Neural crest cell (in vitro differentiated cells): ENCODE data around the gene CD38. TPM values are rescaled to one million over a fixed set of nuclear protein-coding genes. Genes with fewer than 3 reads are reported as not detected.

Experiments used
- DNase-seq: peaks from one replicate; pipeline ENCODE4 v3.0.0; 2021; ENCODE audit warnings: low read depth, mixed read lengths, low spot score
- H3K27ac Mint-ChIP-seq: one replicate; pipeline ENCODE4 v1.8.0; 2021; ENCODE audit warnings: mild to moderate bottlenecking, mixed read lengths; ENCODE audit not compliant: unreplicated experiment
- H3K27me3 Mint-ChIP-seq: 2 replicates; pipeline ENCODE4 v1.8.0; 2021; ENCODE audit warnings: low read depth, mild to moderate bottlenecking, mixed read lengths
- H3K36me3 Mint-ChIP-seq: 2 replicates; pipeline ENCODE4 v1.8.0; 2021; ENCODE audit warnings: low read depth, mild to moderate bottlenecking, mixed read lengths
- H3K4me1 Mint-ChIP-seq: 2 replicates; pipeline ENCODE4 v1.8.0; 2021; ENCODE audit warnings: mixed read lengths
- H3K4me3 Mint-ChIP-seq: one replicate; pipeline ENCODE4 v1.8.0; 2021; ENCODE audit warnings: mild to moderate bottlenecking, mixed read lengths
- H3K9me3 Mint-ChIP-seq: 2 replicates; pipeline ENCODE4 v1.8.0; 2021; ENCODE audit warnings: mixed read lengths
- CTCF ChIP-seq: fragments of 200-600 bp; sonication (generic); conservative IDR thresholded peaks from 2 replicates; pipeline ENCODE4 v1.5.0; 2021; ENCODE audit warnings: antibody characterized with exemption, mild to moderate bottlenecking
- total RNA-seq: library from RNA; stranded (reverse); gene quantifications from 2 replicates; pipeline ENCODE4 v1.2.1, GENCODE V29; 2021

Gene CD38
- total RNA-seq, 1 donor from 2014 or later, result 0.05 TPM

GRCh38 chr4:15897577-15897976 lies 119.4 kb downstream of the CD38 start:
- peaks cover 10% of the 10 kb centered on the region for H3K4me1 Mint-ChIP-seq
- H3K9me3 Mint-ChIP-seq, result peaks cover 10% of the 10 kb centered on the region
- no peak overlapping the region for H3K4me3 Mint-ChIP-seq
- no peak overlapping the region for H3K27ac Mint-ChIP-seq
- no peak for DNase-seq
- H3K27me3 Mint-ChIP-seq, result no peaks in the 10 kb centered on the region
- no peaks in the 10 kb centered on the region for H3K36me3 Mint-ChIP-seq
- TF ChIP-seq CTCF, result no peak

- H3K27ac Mint-ChIP-seq, result no peak overlapping the region
- TF ChIP-seq CTCF, result no peak
- H3K36me3 Mint-ChIP-seq, result no peaks in the 10 kb centered on the region
- H3K4me1 Mint-ChIP-seq, result peaks cover 10% of the 10 kb centered on the region
- no peak for DNase-seq
- no peaks in the 10 kb centered on the region for H3K27me3 Mint-ChIP-seq
- H3K9me3 Mint-ChIP-seq, result peaks cover 10% of the 10 kb centered on the region
- H3K4me3 Mint-ChIP-seq, result no peak overlapping the region
Measured at GRCh38 chr4:15898902-15899301, 120.8 kb downstream of the CD38 start.

GRCh38 chr4:15899511-15899910 lies 121.4 kb downstream of the CD38 start:
- Mint-ChIP-seq H3K36me3 (peaks cover 2% of the 10 kb centered on the region), H3K4me3 (no peak overlapping the region), H3K4me1 (peaks cover 10% of the 10 kb centered on the region), H3K9me3 (peaks cover 13% of the 10 kb centered on the region), H3K27ac (no peak overlapping the region), H3K27me3 (no peaks in the 10 kb centered on the region)
- no peak for TF ChIP-seq CTCF
- no peak for DNase-seq

GRCh38 chr4:15901007-15901406 lies 122.9 kb downstream of the CD38 start:
- no peak for TF ChIP-seq CTCF
- peaks cover 11% of the 10 kb centered on the region for H3K4me1 Mint-ChIP-seq
- no peak for DNase-seq
- no peaks in the 10 kb centered on the region for H3K27me3 Mint-ChIP-seq
- no peak overlapping the region for H3K4me3 Mint-ChIP-seq
- H3K36me3 Mint-ChIP-seq, result peaks cover 6% of the 10 kb centered on the region
- no peak overlapping the region for H3K27ac Mint-ChIP-seq
- peaks cover 20% of the 10 kb centered on the region for H3K9me3 Mint-ChIP-seq

GRCh38 chr4:15901998-15902397 lies 123.9 kb downstream of the CD38 start:
- Mint-ChIP-seq H3K4me3 (no peak overlapping the region), H3K27ac (no peak overlapping the region), H3K36me3 (peaks cover 6% of the 10 kb centered on the region), H3K4me1 (peaks cover 14% of the 10 kb centered on the region), H3K27me3 (no peaks in the 10 kb centered on the region), H3K9me3 (peaks cover 20% of the 10 kb centered on the region)
- no peak for TF ChIP-seq CTCF
- no peak for DNase-seq

GRCh38 chr4:15902746-15903145 lies 124.6 kb downstream of the CD38 start:
- TF ChIP-seq CTCF, result no peak
- H3K27me3 Mint-ChIP-seq, result no peaks in the 10 kb centered on the region
- H3K9me3 Mint-ChIP-seq, result peaks cover 20% of the 10 kb centered on the region
- peaks cover 6% of the 10 kb centered on the region for H3K36me3 Mint-ChIP-seq
- peaks cover 14% of the 10 kb centered on the region for H3K4me1 Mint-ChIP-seq
- H3K4me3 Mint-ChIP-seq, result no peak overlapping the region
- no peak overlapping the region for H3K27ac Mint-ChIP-seq
- no peak for DNase-seq
